Cardiac muscle cell (in vitro differentiated cells and primary cell): ENCODE results near the gene UBD. TPM values are rescaled to one million over a fixed set of nuclear protein-coding genes. Genes with fewer than 3 reads are reported as not detected.

Experiments used
- DNase-seq, 2 donors: peaks; one replicate each; pipeline versions ENCODE4 v3.0.0 to v3.0.0-alpha.2; 2010 to 2017; ENCODE audit warnings: low read depth in 1 of 2, low spot score in 1 of 2
- H3K27ac ChIP-seq: fragments of 200-600 bp; sonication (generic); 2 replicates; pipeline ENCODE4 v1.5.1; 2016
- H3K27me3 ChIP-seq: fragments of 200-600 bp; sonication (generic); 2 replicates; pipeline ENCODE4 v1.6.0; 2016; ENCODE audit warnings: control low read depth
- H3K36me3 ChIP-seq: fragments of 200-600 bp; sonication (generic); 2 replicates; pipeline ENCODE4 v1.5.1; 2016; ENCODE audit warnings: control low read depth
- H3K4me1 ChIP-seq: fragments of 200-600 bp; sonication (generic); 2 replicates; pipeline ENCODE4 v1.8.1; 2017; ENCODE audit warnings: low read depth, mild to moderate bottlenecking, mixed run types
- H3K4me3 ChIP-seq: fragments of 200-600 bp; sonication (generic); 2 replicates; pipeline ENCODE4 v1.5.1; 2016; ENCODE audit warnings: mild to moderate bottlenecking
- H3K9me3 ChIP-seq: fragments of 200-600 bp; sonication (generic); 2 replicates; pipeline ENCODE4 v1.5.1; 2017; ENCODE audit warnings: low read depth, mild to moderate bottlenecking, control low read depth
- CTCF ChIP-seq: IDR thresholded peaks from 2 replicates; pipeline ENCODE4 v1.5.1; 2012; ENCODE audit warnings: low read depth, mild to moderate bottlenecking, low read length
- polyA plus RNA-seq: library from polyadenylated mRNA; unstranded; fragments of >200 nt; fragmentation: Nextera tagmentation; extraction: Ambion mirVana; gene quantifications from 2 replicates; pipeline ENCODE4 v1.2.1, GENCODE V29; 2016
- total RNA-seq: library from RNA; depleted of rRNA; stranded (reverse); fragments of >200 nt; gene quantifications from 2 replicates; pipeline ENCODE4 v1.2.3, GENCODE V29; 2016

The UBD gene
- total and polyA plus RNA-seq, 2 experiments from 2014 or later: not detected

GRCh38 chr6:29521006-29521680 lies 38.4 kb downstream of the UBD start:
- no peak for TF ChIP-seq CTCF
- Histone ChIP-seq H3K4me3 (no peak overlapping the region), H3K4me1 (no peaks in the 10 kb centered on the region), H3K27ac (no peak overlapping the region), H3K36me3 (no peaks in the 10 kb centered on the region), H3K27me3 (no peaks in the 10 kb centered on the region), H3K9me3 (no peaks in the 10 kb centered on the region)
- DNase-seq: no peak

GRCh38 chr6:29520232-29520631 lies 39.3 kb downstream of the UBD start:
- TF ChIP-seq CTCF: no peak
- H3K27me3 ChIP-seq: no peaks in the 10 kb centered on the region
- H3K36me3 ChIP-seq: no peaks in the 10 kb centered on the region
- H3K27ac ChIP-seq: no peak overlapping the region
- no peaks in the 10 kb centered on the region for H3K9me3 ChIP-seq
- H3K4me3 ChIP-seq: no peak overlapping the region
- no peak for DNase-seq
- H3K4me1 ChIP-seq: no peaks in the 10 kb centered on the region

DNA sequence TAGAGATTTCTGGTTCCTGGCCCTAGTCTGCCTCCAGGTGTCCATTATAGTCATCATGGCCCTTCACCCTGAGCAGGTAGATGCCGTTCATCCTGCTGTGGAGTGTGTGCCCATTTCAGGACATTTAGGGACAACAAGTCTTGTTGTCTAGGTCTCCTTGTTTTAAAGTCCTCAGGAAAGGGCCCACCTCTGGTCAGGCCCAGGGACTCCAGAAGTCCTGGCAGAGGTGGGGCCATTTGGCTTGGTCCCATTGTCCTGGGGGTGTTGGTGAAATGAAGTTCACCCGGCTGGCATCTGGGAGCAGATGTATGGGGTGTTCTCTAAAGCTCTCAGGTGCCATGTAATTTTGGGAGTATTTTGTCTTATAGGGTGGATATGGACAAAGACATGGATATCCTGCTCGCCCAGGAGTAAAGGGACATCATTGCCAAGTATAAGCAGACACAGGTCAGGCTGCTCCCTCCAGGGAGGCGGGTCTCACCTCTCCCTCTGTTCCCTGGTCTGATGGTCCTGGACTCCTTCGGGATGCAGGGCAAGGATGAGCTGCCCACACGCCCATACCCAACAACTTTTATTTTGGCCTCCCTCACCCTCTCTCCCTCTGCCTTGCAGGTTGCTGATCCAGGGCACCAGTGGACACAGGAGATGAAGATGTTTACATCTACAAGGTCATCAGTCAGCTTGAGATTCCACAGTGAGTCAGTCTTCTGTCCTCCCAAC lies 40.1 kb downstream of the UBD start:
- H3K9me3 ChIP-seq: no peaks in the 10 kb centered on the region
- H3K27ac ChIP-seq: no peak overlapping the region
- H3K4me3 ChIP-seq: no peak overlapping the region
- no peaks in the 10 kb centered on the region for H3K27me3 ChIP-seq
- DNase-seq: no peak
- H3K4me1 ChIP-seq: no peaks in the 10 kb centered on the region
- TF ChIP-seq CTCF: no peak
- H3K36me3 ChIP-seq: no peaks in the 10 kb centered on the region

DNA sequence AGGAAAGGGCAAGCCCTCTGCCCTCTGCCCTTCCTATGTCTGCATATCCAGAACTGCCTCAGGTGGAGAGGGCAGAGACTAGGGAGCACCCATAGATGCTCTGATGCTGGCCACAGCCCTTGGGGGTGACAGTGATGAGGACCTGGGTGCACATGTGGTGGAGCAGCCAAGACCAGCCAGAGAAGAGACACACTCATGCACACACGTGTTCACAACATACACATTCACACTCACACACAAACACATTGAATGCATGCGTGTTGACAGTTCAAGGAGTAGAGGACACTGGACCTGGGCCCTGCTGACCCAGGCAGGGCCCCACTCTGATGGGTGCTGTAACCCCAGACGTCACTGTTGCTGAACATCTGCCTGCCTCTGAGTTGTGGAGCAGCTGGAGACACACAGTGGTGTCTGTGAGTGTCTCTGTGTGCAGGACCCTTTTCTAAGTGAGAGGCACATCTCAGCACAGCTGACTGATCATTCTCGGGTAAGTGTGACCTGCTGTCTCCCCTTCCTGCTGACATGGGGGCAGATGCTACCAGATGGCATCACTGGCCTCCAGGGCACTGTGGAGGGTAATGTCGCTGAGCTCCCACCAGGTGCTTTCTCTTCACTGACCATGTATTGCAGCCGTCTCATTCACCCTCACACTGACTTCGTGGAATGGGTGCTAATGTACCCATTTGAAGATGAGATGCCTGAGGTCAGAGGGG lies 41.6 kb downstream of the UBD start:
- Histone ChIP-seq H3K36me3 (no peaks in the 10 kb centered on the region), H3K4me1 (no peaks in the 10 kb centered on the region), H3K27ac (no peak overlapping the region), H3K27me3 (no peaks in the 10 kb centered on the region), H3K4me3 (no peak overlapping the region), H3K9me3 (no peaks in the 10 kb centered on the region)
- DNase-seq: no peak
- no peak for TF ChIP-seq CTCF

DNA sequence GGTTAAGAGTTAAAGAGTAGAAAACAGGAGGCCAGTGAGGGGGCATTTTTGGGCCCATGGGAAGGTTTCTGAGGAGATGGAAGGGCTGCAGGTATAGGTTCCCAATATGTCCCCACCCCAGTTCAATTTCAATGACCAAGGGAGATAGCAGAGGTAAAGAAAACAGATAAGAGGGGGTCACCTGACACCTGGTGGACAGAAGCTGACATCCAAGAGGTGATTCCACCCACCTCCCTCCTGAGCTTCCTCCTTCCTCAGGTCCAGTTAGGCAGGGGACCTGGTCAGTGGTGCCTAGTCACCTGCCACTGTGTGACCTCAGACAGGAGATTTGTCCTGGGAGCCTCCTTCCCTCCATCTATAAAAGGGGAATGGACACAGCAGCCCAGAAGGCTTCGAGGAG lies 42.3 kb downstream of the UBD start:
- Histone ChIP-seq H3K4me1 (no peaks in the 10 kb centered on the region), H3K27ac (no peak overlapping the region), H3K9me3 (no peaks in the 10 kb centered on the region), H3K27me3 (no peaks in the 10 kb centered on the region), H3K4me3 (no peak overlapping the region), H3K36me3 (no peaks in the 10 kb centered on the region)
- no peak for TF ChIP-seq CTCF
- no peak for DNase-seq
